ENCODE results near the gene TUBB2A. TPM values are rescaled to one million over a fixed set of nuclear protein-coding genes. Genes with fewer than 3 reads are reported as not detected.
A peak's percentile ranks its signal among the peaks of the same experiment; 100 is the strongest.

Gene TUBB2A
- total and polyA plus RNA-seq, 2 of the 13 experiments (the other 11 are each of a cell fraction or from before 2014, with no cell fraction given) = 35.3 to 106 TPM

- CTCF ChIA-PET (ENCODE audit: low intra/inter-chr PET ratio, low total read pairs) = no interaction called here
- intact Hi-C loops (cut with micrococcal nuclease; ENCODE audit: unreplicated experiment) (loop anchor here (2.0 to 5.0 kb wide), 3 partner anchors 18 to 93 kb away; partner anchors contain the start of genes BPHL and TUBB2A), in situ Hi-C loops (cut with HindIII; ENCODE audit: extremely low pct_ligation_motif_present, low pct_unique_long_range_greater_than_20kb) (loop anchor here (5.0 kb wide), 1 partner anchor 108 kb away; no protein-coding TSS in a partner anchor)
- H3K36me3 ChIP-seq (replicated peaks in 1 of 2; ENCODE audit: control insufficient read depth in 1 of 2, insufficient read depth in 2 of 2, low read length in 2 of 2) = peaks cover 6 to 20% of the 10 kb centered on the region in 2 experiments; a peak in 4 of 5 replicates
- DNase-seq (ENCODE audit: low spot score) (peak; percentile 98), FAIRE-seq (peak; percentile 97), ATAC-seq (peak; percentile 94)
- BruUV-seq (replicated peaks) = no TSS peak
- peak overlapping the region; percentile 90 for H3K27ac ChIP-seq (ENCODE audit: extremely low read length, insufficient read depth, low read length)
- peak overlapping the region; percentile 55 for H3K9ac ChIP-seq (ENCODE audit: insufficient read depth, low read depth, low read length)
- no peaks in the 10 kb centered on the region for H4K20me1 ChIP-seq (ENCODE audit: insufficient read depth, low read length)
- H3K9me3 ChIP-seq (ENCODE audit: low read length) = no peaks in the 10 kb centered on the region
- H3K4me1 ChIP-seq (ENCODE audit: insufficient read depth, low read length) = peaks cover 67% of the 10 kb centered on the region
- H3K4me3 ChIP-seq (replicated peaks in 1 of 3; ENCODE audit: insufficient read depth in 1 of 3, low read depth in 2 of 3, low read length in 3 of 3) = peak overlapping the region in 1 of 3 experiments; percentile 24; a peak in 2 of 6 replicates
- POLR2A ChIA-PET = interaction anchor here (0.5 to 3.0 kb wide), 18 partner anchors 10 to 888 kb away, joined by 3 to 23 read pairs (median 4); partner anchors contain the start of genes BPHL, PSMG4 and TUBB2A
- H3K4me2 ChIP-seq (ENCODE audit: low read depth, low read length) = peak overlapping the region; percentile 57
- no peaks in the 10 kb centered on the region for H3K27me3 ChIP-seq (ENCODE audit: control insufficient read depth in 1 of 2, insufficient read depth in 2 of 2, low read length in 2 of 2)
- WGBS (ENCODE audit: low lambda C conversion rate) = 10% methylated on average over 14 of the region's 14 CpGs
- H3K79me2 ChIP-seq (ENCODE audit: insufficient read depth, low read length) = no peaks in the 10 kb centered on the region
- H2AFZ ChIP-seq (ENCODE audit: low read length) = no peak overlapping the region
- peak; percentile 75; the same call in 1 of the 2 replicates for TF ChIP-seq MIER2 (CRISPR knock-in tag; IDR thresholded peaks at IDR 0.05)
- peak; percentile 89 for TF ChIP-seq MAX (IDR thresholded peaks at IDR 0.05)
- TF ChIP-seq MYC (CRISPR knock-in tag; IDR thresholded peaks at IDR 0.05; ENCODE audit: borderline replicate concordance) = peak; percentile 68; the same call in 1 of the 2 replicates
- TF ChIP-seq PHF5A (CRISPR knock-in tag; IDR thresholded peaks at IDR 0.05; ENCODE audit: low read depth, unreplicated experiment) = peak; percentile 99
- peak; percentile 61; the same call in 1 of the 2 replicates for TF ChIP-seq ZNF567 (CRISPR knock-in tag; IDR thresholded peaks at IDR 0.05; ENCODE audit: borderline replicate concordance)
- peak; percentile 78; the same call in 1 of the 2 replicates for TF ChIP-seq YEATS2 (CRISPR knock-in tag; IDR thresholded peaks at IDR 0.05; ENCODE audit: borderline replicate concordance)
- TF ChIP-seq RNF2 (conservative IDR thresholded peaks at IDR 0.05; ENCODE audit: low read depth) = no peak
- no peak for TF ChIP-seq GLI4 (CRISPR knock-in tag; IDR thresholded peaks at IDR 0.05; ENCODE audit: borderline replicate concordance)
- TF ChIP-seq U2AF2 (IDR thresholded peaks at IDR 0.05; ENCODE audit: low read depth, low read length) = no peak
- TF ChIP-seq ZSCAN31 (CRISPR knock-in tag; IDR thresholded peaks at IDR 0.05; ENCODE audit: low read depth) = 0 out of 2 replicates have a peak, but pooled peaks have one; percentile 46
- peak; percentile 94 for TF ChIP-seq ZNF331 (CRISPR knock-in tag; IDR thresholded peaks at IDR 0.05)
- peak; percentile 80; the same call in 1 of the 2 replicates for TF ChIP-seq ZFP90 (CRISPR knock-in tag; IDR thresholded peaks at IDR 0.05; ENCODE audit: borderline replicate concordance)
- peak; percentile 69; the same call in 1 of the 2 replicates for TF ChIP-seq STAT6 (CRISPR knock-in tag; IDR thresholded peaks at IDR 0.05; ENCODE audit: borderline replicate concordance)
- peak; percentile 53; the same call in 1 of the 2 replicates for TF ChIP-seq KDM5B (CRISPR knock-in tag; IDR thresholded peaks at IDR 0.05; ENCODE audit: borderline replicate concordance)
- TF ChIP-seq CEBPZ (IDR thresholded peaks at IDR 0.05; ENCODE audit: low read length) = no peak
Measured at GRCh38 chr6:3139090-3139903, 18.0 kb downstream of the TUBB2A start.

Measured in HepG2 (cell line).